ENCODE results near the gene RPL36AL. TPM values are rescaled to one million over a fixed set of nuclear protein-coding genes. Genes with fewer than 3 reads are reported as not detected.

The RPL36AL gene
- total and polyA plus RNA-seq, 10 of the 15 experiments (the other 5 are each of a cell fraction or from before 2014, with no cell fraction given), result 222 to 1,379 (median 545) TPM

- TF ChIP-seq REST (IDR thresholded peaks at IDR 0.05; ENCODE audit: low read depth, low read length) (no peak), SUZ12 (IDR thresholded peaks at IDR 0.05; ENCODE audit: unreplicated experiment) (no peak), MYB (IDR thresholded peaks at IDR 0.05; ENCODE audit: borderline replicate concordance, low read depth, low read length) (no peak), SREBF2 (IDR thresholded peaks at IDR 0.05; ENCODE audit: low read length) (no peak), ZNF384 (IDR thresholded peaks at IDR 0.05; ENCODE audit: borderline replicate concordance, low read depth, low read length) (no peak), SUPT20H (IDR thresholded peaks at IDR 0.05; ENCODE audit: borderline replicate concordance, control insufficient read depth, low read depth, low read length) (no peak)
These were observed 3.0 kb upstream of the RPL36AL start (continued) for GRCh38 chr14:49623387-49623786.

GRCh38 chr14:49622022-49622607 lies 1.7 kb upstream of the RPL36AL start:
- POLR2A ChIA-PET, result interaction anchor here (0.6 to 6.2 kb wide), 8 partner anchors 10 to 247 kb away, joined by 3 to 122 read pairs (median 4); partner anchors contain the start of genes DNAAF2, KLHDC2, LRR1 and RPS29
- BruUV-seq (replicated peaks), result TSS peak; percentile 81
- Histone ChIP-seq H3K9ac (ENCODE audit: control insufficient read depth, insufficient read depth, low read length) (peak overlapping the region; percentile 98), H3K79me2 (ENCODE audit: control insufficient read depth, insufficient read depth, low read length) (peaks cover 95% of the 10 kb centered on the region), H3K36me3 (ENCODE audit: control insufficient read depth in 2 of 2, insufficient read depth in 2 of 2, low read length in 1 of 2) (peaks cover 0 to 6% of the 10 kb centered on the region in 2 experiments), H3K4me3 (peak overlapping the region; percentile 92), H3K27ac (ENCODE audit: control insufficient read depth, insufficient read depth) (peak overlapping the region; percentile 98), H3K9me3 (replicated peaks; ENCODE audit: control insufficient read depth, insufficient read depth, low read length) (no peaks in the 10 kb centered on the region), H3K4me1 (ENCODE audit: control insufficient read depth, insufficient read depth, low read length) (no peaks in the 10 kb centered on the region; the same call in 1 of the 2 replicates), H3K27me3 (replicated peaks in 1 of 2; ENCODE audit: control insufficient read depth in 2 of 2, insufficient read depth in 2 of 2, low read length in 1 of 2) (no peaks in the 10 kb centered on the region), H3K4me2 (ENCODE audit: control insufficient read depth, insufficient read depth) (peak overlapping the region; percentile 95), H2AFZ (ENCODE audit: control insufficient read depth, low read depth, low read length) (no peak overlapping the region), H4K20me1 (ENCODE audit: control insufficient read depth, insufficient read depth) (no peaks in the 10 kb centered on the region)
- CTCF ChIA-PET, result interaction anchor here (0.5 to 2.7 kb wide), 5 partner anchors 10 to 240 kb away, joined by 3 to 23 read pairs (median 9); partner anchors contain the start of gene RPS29
- no peak for TF ChIP-seq HDAC2 (IDR thresholded peaks at IDR 0.05)
- no peak for TF ChIP-seq LARP7 (IDR thresholded peaks at IDR 0.05)
- TF ChIP-seq MEF2B (IDR thresholded peaks at IDR 0.05; ENCODE audit: partially characterized antibody, poor library complexity, severe bottlenecking), result peak; percentile 49
- SMC1A ChIA-PET (ENCODE audit: uncharacterized antibody, unreplicated experiment), result interaction anchor here (1.4 to 3.2 kb wide), 3 partner anchors 9 to 36 kb away, joined by 5 to 28 read pairs (median 12); partner anchors contain the start of genes DNAAF2 and RPS29
- ATAC-seq, result no peak
- 0% methylated on average over 3 of the region's 3 CpGs for WGBS (ENCODE audit: insufficient coverage, insufficient replicate concordance, low lambda C conversion rate, missing lambda C conversion rate)
- DNase-seq (ENCODE audit: low read depth, low spot score), result no peak
- intact Hi-C loops (cut with micrococcal nuclease; ENCODE audit: unreplicated experiment) (loop anchor here (5.0 kb wide), 1 partner anchor 1045 kb away; the partner anchor contains the start of gene SAV1), in situ Hi-C loops (cut with MboI) (loop anchor here (10.0 kb wide), 1 partner anchor 1203 kb away; no protein-coding TSS in a partner anchor)
- RAD21 ChIA-PET (ENCODE audit: unreplicated experiment), result interaction anchor here (0.6 to 5.8 kb wide), 4 partner anchors 11 to 493 kb away, joined by 3 to 82 read pairs (median 19); partner anchors contain the start of genes DNAAF2, KLHDC2 and LRR1
- no peak for FAIRE-seq
